ENCODE measurements around the gene GRK5. TPM values are rescaled to one million over a fixed set of nuclear protein-coding genes. Genes with fewer than 3 reads are reported as not detected.

Gene GRK5
- total and polyA plus RNA-seq, 9 of the 15 experiments (the other 6 are each of a cell fraction or from before 2014, with no cell fraction given): 0.46 to 0.83 (median 0.67) TPM; not detected in 2

DNA sequence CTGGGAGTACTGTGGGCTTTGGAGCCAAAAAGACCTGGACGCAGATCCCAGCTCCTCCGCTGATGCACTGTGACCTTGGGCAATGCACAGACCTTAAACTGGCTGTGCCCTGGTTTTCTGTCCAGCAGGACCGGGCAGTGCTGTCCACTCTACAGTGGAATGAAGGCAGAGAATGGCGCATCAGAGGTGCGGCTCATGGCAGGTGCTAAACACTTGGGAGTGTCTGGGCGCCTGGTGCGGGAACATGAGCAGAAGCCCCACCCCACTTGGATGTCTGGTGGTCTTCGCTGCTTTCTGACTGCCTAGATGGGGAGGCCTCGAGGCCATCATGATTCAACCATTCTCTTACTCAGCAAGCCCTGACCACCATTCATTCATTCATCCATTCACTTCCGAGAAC lies 153.7 kb downstream of the GRK5 start:
- Histone ChIP-seq H3K36me3 (ENCODE audit: control insufficient read depth, insufficient read depth, low read length) (no peaks in the 10 kb centered on the region), H3K9me1 (ENCODE audit: control insufficient read depth, insufficient read depth, low read length) (no peaks in the 10 kb centered on the region), H2AFZ (ENCODE audit: low read depth, low read length) (no peak overlapping the region), H3K9ac (ENCODE audit: insufficient read depth in 1 of 2, low read depth in 2 of 2, low read length in 2 of 2) (no peak overlapping the region), H3K27me3 (ENCODE audit: control insufficient read depth in 2 of 2, insufficient read depth in 2 of 2, low read length in 2 of 2) (no peaks in the 10 kb centered on the region; a peak in 1 of 5 replicates), H3K4me3 (no peak overlapping the region), H3K79me2 (ENCODE audit: control insufficient read depth, insufficient read depth, low read length) (no peaks in the 10 kb centered on the region), H4K20me1 (replicated peaks; ENCODE audit: control insufficient read depth, insufficient read depth, low read length) (no peaks in the 10 kb centered on the region), H3K4me1 (replicated peaks in 1 of 2; ENCODE audit: control insufficient read depth in 2 of 2, insufficient read depth in 2 of 2, low read length in 2 of 2) (no peaks in the 10 kb centered on the region), H3K4me2 (ENCODE audit: insufficient read depth, low read length) (no peak overlapping the region), H3K9me3 (replicated peaks; ENCODE audit: control insufficient read depth, insufficient read depth, low read depth, low read length) (peaks cover 1% of the 10 kb centered on the region; the same call in 1 of the 2 replicates), H3K27ac (ENCODE audit: extremely low read depth, low read depth, low read length) (no peak overlapping the region)
- intact Hi-C loops (cut with micrococcal nuclease) (no loop called here), in situ Hi-C loops (cut with MboI) (no loop called here)
- CTCF ChIA-PET (ENCODE audit: low intra/inter-chr PET ratio): no interaction called here
- FAIRE-seq (no peak), ATAC-seq (no peak), DNase-seq (ENCODE audit: extremely low read depth in 1 of 4, low spot score in 3 of 4) (no peak)
- POLR2A ChIA-PET: interaction anchor here (0.6 kb wide), 1 partner anchor 371 kb away, joined by 3 read pairs; no protein-coding TSS in a partner anchor
- BruUV-seq (replicated peaks): no TSS peak
- WGBS (ENCODE audit: insufficient coverage, low coverage, missing lambda C conversion rate): 69% methylated on average over 5 of the region's 10 CpGs
- TF ChIP-seq GMEB1 (CRISPR knock-in tag; IDR thresholded peaks at IDR 0.05) (no peak), ATF2 (CRISPR knock-in tag; IDR thresholded peaks at IDR 0.05) (no peak), TRIM24 (IDR thresholded peaks at IDR 0.05) (no peak)
- TF ChIP-seq, protein P1, sequence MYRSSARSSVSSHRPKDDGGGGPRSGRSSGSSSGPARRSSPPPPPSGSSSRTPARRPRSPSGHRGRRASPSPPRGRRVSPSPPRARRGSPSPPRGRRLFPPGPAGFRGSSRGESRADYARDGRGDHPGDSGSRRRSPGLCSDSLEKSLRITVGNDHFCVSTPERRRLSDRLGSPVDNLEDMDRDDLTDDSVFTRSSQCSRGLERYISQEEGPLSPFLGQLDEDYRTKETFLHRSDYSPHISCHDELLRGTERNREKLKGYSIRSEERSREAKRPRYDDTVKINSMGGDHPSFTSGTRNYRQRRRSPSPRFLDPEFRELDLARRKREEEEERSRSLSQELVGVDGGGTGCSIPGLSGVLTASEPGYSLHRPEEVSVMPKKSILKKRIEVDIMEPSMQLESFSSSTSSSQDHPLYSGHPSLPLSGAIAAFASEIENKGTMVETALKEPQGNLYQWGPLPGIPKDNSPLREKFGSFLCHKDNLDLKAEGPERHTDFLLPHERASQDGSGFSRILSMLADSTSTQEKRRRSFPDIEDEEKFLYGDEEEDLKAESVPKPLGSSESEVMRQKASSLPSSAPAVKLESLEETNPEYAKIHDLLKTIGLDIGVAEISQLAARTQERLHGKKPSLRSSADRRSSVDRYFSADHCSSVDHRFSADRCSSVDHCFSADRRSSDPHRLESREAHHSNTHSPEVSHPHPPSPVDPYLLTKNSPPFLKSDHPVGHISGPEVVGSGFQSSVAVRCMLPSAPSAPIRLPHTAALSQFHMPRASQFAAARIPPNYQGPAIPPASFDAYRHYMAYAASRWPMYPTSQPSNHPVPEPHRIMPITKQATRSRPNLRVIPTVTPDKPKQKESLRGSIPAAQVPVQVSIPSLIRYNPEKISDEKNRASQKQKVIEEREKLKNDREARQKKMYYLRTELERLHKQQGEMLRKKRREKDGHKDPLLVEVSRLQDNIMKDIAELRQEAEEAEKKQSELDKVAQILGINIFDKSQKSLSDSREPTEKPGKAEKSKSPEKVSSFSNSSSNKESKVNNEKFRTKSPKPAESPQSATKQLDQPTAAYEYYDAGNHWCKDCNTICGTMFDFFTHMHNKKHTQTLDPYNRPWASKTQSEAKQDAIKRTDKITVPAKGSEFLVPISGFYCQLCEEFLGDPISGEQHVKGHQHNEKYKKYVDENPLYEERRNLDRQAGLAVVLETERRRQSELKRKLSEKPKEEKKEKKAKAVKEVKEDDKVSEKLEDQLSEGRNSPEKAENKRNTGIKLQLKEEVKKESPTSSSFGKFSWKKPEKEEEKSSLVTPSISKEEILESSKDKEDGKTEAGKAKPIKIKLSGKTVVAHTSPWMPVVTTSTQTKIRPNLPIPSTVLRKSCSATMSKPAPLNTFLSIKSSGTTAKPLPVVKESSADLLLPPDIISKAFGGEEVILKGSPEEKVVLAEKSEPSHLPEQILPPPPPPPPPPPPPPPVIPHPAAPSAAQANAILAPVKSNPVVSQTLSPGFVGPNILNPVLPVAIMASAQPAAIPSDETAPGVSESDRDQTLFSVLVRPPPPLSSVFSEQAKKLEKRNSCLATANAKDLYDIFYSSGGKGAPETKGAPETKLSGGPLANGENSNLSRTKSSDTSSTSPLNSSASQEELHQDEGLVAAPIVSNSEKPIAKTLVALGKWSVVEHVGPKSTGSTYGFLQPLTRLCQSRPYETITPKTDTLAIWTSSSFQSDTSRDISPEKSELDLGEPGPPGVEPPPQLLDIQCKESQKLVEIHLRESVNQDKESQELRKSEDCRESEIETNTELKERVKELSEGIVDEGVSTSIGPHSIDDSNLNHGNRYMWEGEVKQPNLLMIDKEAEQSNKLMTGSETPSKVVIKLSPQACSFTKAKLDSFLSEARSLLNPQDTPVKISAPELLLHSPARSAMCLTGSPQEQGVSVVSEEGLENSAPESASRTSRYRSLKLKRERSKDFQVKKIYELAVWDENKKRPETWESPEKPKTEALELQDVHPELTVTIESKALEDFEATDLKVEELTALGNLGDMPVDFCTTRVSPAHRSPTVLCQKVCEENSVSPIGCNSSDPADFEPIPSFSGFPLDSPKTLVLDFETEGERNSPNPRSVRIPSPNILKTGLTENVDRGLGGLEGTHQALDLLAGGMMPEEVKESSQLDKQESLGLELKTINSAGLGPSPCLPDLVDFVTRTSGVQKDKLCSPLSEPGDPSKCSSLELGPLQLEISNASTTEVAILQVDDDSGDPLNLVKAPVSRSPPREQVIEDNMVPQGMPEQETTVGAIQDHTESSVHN (IDR thresholded peaks at IDR 0.05; ENCODE audit: borderline replicate concordance in 1 of 2, low read depth in 1 of 2): no peak
- TF ChIP-seq, protein P2, sequence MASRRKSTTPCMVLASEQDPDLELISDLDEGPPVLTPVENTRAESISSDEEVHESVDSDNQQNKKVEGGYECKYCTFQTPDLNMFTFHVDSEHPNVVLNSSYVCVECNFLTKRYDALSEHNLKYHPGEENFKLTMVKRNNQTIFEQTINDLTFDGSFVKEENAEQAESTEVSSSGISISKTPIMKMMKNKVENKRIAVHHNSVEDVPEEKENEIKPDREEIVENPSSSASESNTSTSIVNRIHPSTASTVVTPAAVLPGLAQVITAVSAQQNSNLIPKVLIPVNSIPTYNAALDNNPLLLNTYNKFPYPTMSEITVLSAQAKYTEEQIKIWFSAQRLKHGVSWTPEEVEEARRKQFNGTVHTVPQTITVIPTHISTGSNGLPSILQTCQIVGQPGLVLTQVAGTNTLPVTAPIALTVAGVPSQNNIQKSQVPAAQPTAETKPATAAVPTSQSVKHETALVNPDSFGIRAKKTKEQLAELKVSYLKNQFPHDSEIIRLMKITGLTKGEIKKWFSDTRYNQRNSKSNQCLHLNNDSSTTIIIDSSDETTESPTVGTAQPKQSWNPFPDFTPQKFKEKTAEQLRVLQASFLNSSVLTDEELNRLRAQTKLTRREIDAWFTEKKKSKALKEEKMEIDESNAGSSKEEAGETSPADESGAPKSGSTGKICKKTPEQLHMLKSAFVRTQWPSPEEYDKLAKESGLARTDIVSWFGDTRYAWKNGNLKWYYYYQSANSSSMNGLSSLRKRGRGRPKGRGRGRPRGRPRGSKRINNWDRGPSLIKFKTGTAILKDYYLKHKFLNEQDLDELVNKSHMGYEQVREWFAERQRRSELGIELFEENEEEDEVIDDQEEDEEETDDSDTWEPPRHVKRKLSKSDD (conservative IDR thresholded peaks at IDR 0.05; ENCODE audit: low read length): no peak

Data from K562 (cell line).